K562 (cell line): ENCODE results near the gene GDNF. TPM values are rescaled to one million over a fixed set of nuclear protein-coding genes. Genes with fewer than 3 reads are reported as not detected.

Experiments used
- ATAC-seq: fragments of 200-7000 bp; cut with Tn5 transposase; 3 replicates; pipeline ENCODE4 v1.9.1; 2020; ENCODE audit warnings: moderate library complexity
- BruUV-seq: library from RNA; stranded (reverse); fragments of 400-500 nt; replicated peaks from 2 replicates; lab custom pipeline; 2021; lab: Mats Ljungman, UMichigan
- CTCF ChIA-PET: fragments of 300-600 bp; formaldehyde crosslinking; extraction: SDS; loops from one replicate; lab custom pipeline; 2021; ENCODE audit warnings: low intra/inter-chr PET ratio; lab: Yijun Ruan, JAX
- POLR2A ChIA-PET: fragments of 300-600, 350-650 bp; sonication (Branson Sonifier 250); formaldehyde crosslinking; extraction: SDS; loops from one replicate; lab custom pipeline; 2021; ENCODE audit warnings: antibody characterized with exemption, inconsistent platforms; lab: Yijun Ruan, JAX
- DNase-seq, 4 experiments: peaks; one replicate each; pipeline versions ENCODE4 v3.0.0 to v3.0.0-alpha.2; 2011 to 2018; ENCODE audit warnings: low spot score in 3 of 4, mixed read lengths in 3 of 4; ENCODE audit errors: extremely low read depth in 1 of 4
- FAIRE-seq: peaks from 2 replicates; lab custom pipeline; 2011; peaks lifted over from hg19 to GRCh38; lab: Jason Lieb, UNC
- H2AFZ ChIP-seq: 2 replicates; pipeline ENCODE4 v1.6.0; 2011; ENCODE audit warnings: low read depth, low read length, control low read depth, inconsistent platforms
- H3K27ac ChIP-seq: fragments of 200-600 bp; 3 replicates; pipeline ENCODE4 v1.8.0; 2011; ENCODE audit warnings: low read depth, mild to moderate bottlenecking, control low read depth, inconsistent platforms, low read length, moderate library complexity, mixed read lengths; ENCODE audit errors: extremely low read depth
- H3K27me3 ChIP-seq, 2 experiments: fragments of 300-600 bp in 1 of 2; 2 replicates in 1 of 2; 3 replicates in 1 of 2; pipeline versions ENCODE4 v1.6.0 to v1.8.0; 2011; ENCODE audit warnings: inconsistent platforms in 2 of 2, low read length in 2 of 2, mild to moderate bottlenecking in 1 of 2, mixed read lengths in 1 of 2, moderate library complexity in 1 of 2; ENCODE audit not compliant: control insufficient read depth in 2 of 2, insufficient read depth in 2 of 2
- H3K36me3 ChIP-seq: fragments of 300-600 bp; 3 replicates; pipeline ENCODE4 v1.8.0; 2011; ENCODE audit warnings: mild to moderate bottlenecking, low read length, inconsistent platforms; ENCODE audit not compliant: control insufficient read depth, insufficient read depth
- H3K4me1 ChIP-seq, 2 experiments: fragments of 200-600 bp in 1 of 2; replicated peaks in 1 of 2; 2 replicates in 1 of 2; 3 replicates in 1 of 2; pipeline versions ENCODE4 v1.5.1 to v1.8.0; 2011; ENCODE audit warnings: inconsistent platforms in 2 of 2, low read length in 2 of 2, mild to moderate bottlenecking in 1 of 2, mixed read lengths in 1 of 2, moderate library complexity in 1 of 2; ENCODE audit not compliant: control insufficient read depth in 2 of 2, insufficient read depth in 2 of 2
- H3K4me2 ChIP-seq: 2 replicates; pipeline ENCODE4 v1.6.1; 2011; ENCODE audit warnings: low read length, control low read depth, inconsistent platforms, mixed read lengths; ENCODE audit not compliant: insufficient read depth
- H3K4me3 ChIP-seq: fragments of 200-600 bp; sonication (generic), shearing (Covaris generic); 2 replicates; pipeline ENCODE4 v1.5.1; 2016; ENCODE audit warnings: control low read depth, inconsistent platforms
- H3K79me2 ChIP-seq: fragments of 200-600 bp; 3 replicates; pipeline ENCODE4 v1.8.0; 2011; ENCODE audit warnings: low read length, inconsistent platforms; ENCODE audit not compliant: control insufficient read depth, insufficient read depth
- H3K9ac ChIP-seq, 2 experiments: 2 replicates each; pipeline versions ENCODE4 v1.6.0 to v1.6.1; 2011; ENCODE audit warnings: low read depth in 2 of 2, low read length in 2 of 2, control low read depth in 1 of 2, inconsistent platforms in 1 of 2, mild to moderate bottlenecking in 1 of 2, mixed read lengths in 1 of 2; ENCODE audit not compliant: insufficient read depth in 1 of 2
- H3K9me1 ChIP-seq: one replicate; pipeline ENCODE4 v1.6.0; 2011; ENCODE audit warnings: inconsistent platforms, mild to moderate bottlenecking, low read length, moderate library complexity; ENCODE audit not compliant: control insufficient read depth, insufficient read depth
- H3K9me3 ChIP-seq: replicated peaks from 2 replicates; pipeline ENCODE4 v1.5.1; 2011; ENCODE audit warnings: low read depth, low read length, inconsistent platforms; ENCODE audit not compliant: control insufficient read depth, insufficient read depth
- H4K20me1 ChIP-seq: replicated peaks from 2 replicates; pipeline ENCODE4 v1.6.1; 2011; ENCODE audit warnings: low read length, inconsistent platforms, mixed read lengths; ENCODE audit not compliant: control insufficient read depth, insufficient read depth
- CEBPG ChIP-seq, 3 experiments: fragments of 200-800 bp in 1 of 3; sonication (Bioruptor generic) in 1 of 3; sonication (generic) in 1 of 3; formaldehyde crosslinking in 1 of 3; IDR thresholded peaks in 2 of 3; conservative IDR thresholded peaks in 1 of 3; 2 replicates each; pipeline versions ENCODE4 v1.6.1 to v1.8.0; 2016 to 2022; ENCODE audit warnings: missing compliant biosample characterization in 2 of 3, missing genetic modification characterization in 2 of 3, mild to moderate bottlenecking in 1 of 3, missing genetic modification reagents in 1 of 3
- CHD1 ChIP-seq: fragments of 200-600 bp; sonication (generic); IDR thresholded peaks from one replicate; pipeline ENCODE4 v1.6.1; 2012; ENCODE audit warnings: mild to moderate bottlenecking, moderate library complexity, low read length, inconsistent platforms
- CREB1 ChIP-seq, 2 experiments: sonication (generic) in 1 of 2; formaldehyde crosslinking in 1 of 2; IDR thresholded peaks; 2 replicates each; pipeline versions ENCODE4 v1.6.1 to v1.8.0; 2012 to 2022; ENCODE audit warnings: inconsistent platforms in 1 of 2, mild to moderate bottlenecking in 1 of 2, missing genetic modification reagents in 1 of 2, moderate library complexity in 1 of 2
- MCM7 ChIP-seq, 2 experiments: fragments of 450-650 bp; IDR thresholded peaks; 2 replicates each; pipeline ENCODE4 v1.6.1; 2016 to 2018
- MTA2 ChIP-seq: fragments of 450-650 bp; IDR thresholded peaks from 2 replicates; pipeline ENCODE4 v1.6.1; 2016; ENCODE audit warnings: low read depth
- PRMT5 ChIP-seq: sonication (generic); formaldehyde crosslinking; IDR thresholded peaks from 2 replicates; pipeline ENCODE4 v1.5.0; 2020; ENCODE audit warnings: missing genetic modification reagents
- RUNX1 ChIP-seq: sonication (generic); IDR thresholded peaks from 2 replicates; pipeline ENCODE4 v1.6.1; 2016; ENCODE audit warnings: antibody characterized with exemption, low read depth
- SIN3A ChIP-seq, 2 experiments: fragments of 150-350 bp in 1 of 2; IDR thresholded peaks; 2 replicates each; pipeline ENCODE4 v1.6.1; 2011 to 2016; ENCODE audit warnings: borderline replicate concordance in 2 of 2, low read depth in 2 of 2, low read length in 2 of 2, mild to moderate bottlenecking in 2 of 2, moderate library complexity in 2 of 2; ENCODE audit not compliant: control insufficient read depth in 1 of 2
- STAG1 ChIP-seq: sonication (generic); formaldehyde crosslinking; IDR thresholded peaks from 2 replicates; pipeline ENCODE4 v1.5.0; 2020; ENCODE audit warnings: missing genetic modification reagents, borderline replicate concordance
- TCF3 ChIP-seq: sonication (generic); formaldehyde crosslinking; IDR thresholded peaks from 2 replicates; pipeline ENCODE4 v1.4.0; 2020; ENCODE audit warnings: mild to moderate bottlenecking, missing genetic modification reagents
- ZKSCAN8 ChIP-seq: fragments of 200-800 bp; sonication (Bioruptor generic); IDR thresholded peaks from 2 replicates; pipeline ENCODE4 v1.6.1; 2016; ENCODE audit warnings: missing genetic modification characterization, missing compliant biosample characterization
- ZSCAN29 ChIP-seq: fragments of 450-650 bp; IDR thresholded peaks from 2 replicates; pipeline ENCODE4 v1.6.1; 2017
- WGBS: fragments of 100-300 bp; shearing (Covaris generic); methylation state at CpG from one replicate; pipeline ENCODE4 v1.1.6; 2016; ENCODE audit warnings: low coverage, mixed read lengths; ENCODE audit not compliant: insufficient coverage; ENCODE audit errors: missing lambda C conversion rate; 5-methylcytosine and 5-hydroxymethylcytosine counted together
- in situ Hi-C: fragments of 300-500 bp; cut with MboI; formaldehyde crosslinking; loops from 4 replicates; pipeline ENCODE4 v1.15.0; 2018; ENCODE audit warnings: inconsistent platforms, mixed read lengths
- intact Hi-C: fragments of 100-400 bp; cut with micrococcal nuclease; formaldehyde crosslinking; loops from 2 replicates; pipeline ENCODE4 v1.14.2; 2022
- polyA plus RNA-seq, 8 experiments: library from polyadenylated mRNA; depleted of rRNA in 4 of 8; stranded (reverse) in 5 of 8; unstranded in 3 of 8; fragments of >200 nt; fragmentation: Nextera tagmentation in 2 of 8; fragmentation: Illumina TruSeq in 1 of 8; extraction: Ambion mirVana in 2 of 8; extraction: Trizol in 1 of 8; gene quantifications; 2 replicates each; pipeline versions ENCODE4 v1.2.1 to v1.2.3, GENCODE V29; 2011 to 2014; ENCODE audit warnings: inconsistent platforms in 1 of 8, missing spikeins in 1 of 8
- total RNA-seq, 7 experiments: library from RNA; depleted of rRNA in 6 of 7; stranded (reverse); fragments of >200 nt in 6 of 7; fragmentation: Illumina TruSeq in 2 of 7; extraction: Trizol in 2 of 7; gene quantifications; 2 replicates each; pipeline versions ENCODE4 v1.2.1 to v1.2.3, GENCODE V29; 2011 to 2021; ENCODE audit warnings: low replicate concordance in 1 of 7
- TF ChIP-seq, protein P1 (sequence below): fragments of 450-650 bp; IDR thresholded peaks from 2 replicates; pipeline ENCODE4 v1.6.1; 2016; ENCODE audit warnings: borderline replicate concordance
- TF ChIP-seq, protein P2 (sequence below): fragments of 250-450 bp; sonication (Bioruptor Pico); IDR thresholded peaks from 2 replicates; pipeline ENCODE4 v1.8.0; 2022; ENCODE audit warnings: inconsistent platforms
- TF ChIP-seq, protein P3 (sequence below): fragments of 450-650 bp; IDR thresholded peaks from 2 replicates; pipeline ENCODE4 v1.6.1; 2016; ENCODE audit warnings: low read depth, mild to moderate bottlenecking, moderate library complexity

GDNF gene
- total and polyA plus RNA-seq, 9 of the 15 experiments (the other 6 are each of a cell fraction or from before 2014, with no cell fraction given): not detected

DNA sequence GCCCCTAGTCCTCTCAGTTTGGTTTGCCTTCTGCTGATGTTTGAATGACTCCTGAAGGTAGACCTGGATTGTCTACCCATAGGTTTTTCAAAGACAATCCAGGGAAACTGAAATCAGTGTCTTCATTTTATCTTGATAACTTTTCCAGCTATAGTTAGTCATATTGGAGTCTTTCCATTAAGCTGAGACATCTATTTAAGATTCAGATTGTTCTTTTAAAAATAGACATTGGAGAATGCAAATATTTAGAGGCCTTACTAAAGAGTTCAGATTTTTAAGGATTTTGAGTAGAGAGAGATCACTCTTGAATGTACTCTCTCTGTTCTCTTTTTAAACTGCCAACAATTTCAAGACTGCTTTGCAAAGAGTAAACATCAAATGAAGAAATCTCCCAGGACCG lies 69.1 kb downstream of the GDNF start:
- no peak for ATAC-seq
- Histone ChIP-seq H3K4me2 (no peak overlapping the region), H3K27ac (no peak overlapping the region)

DNA sequence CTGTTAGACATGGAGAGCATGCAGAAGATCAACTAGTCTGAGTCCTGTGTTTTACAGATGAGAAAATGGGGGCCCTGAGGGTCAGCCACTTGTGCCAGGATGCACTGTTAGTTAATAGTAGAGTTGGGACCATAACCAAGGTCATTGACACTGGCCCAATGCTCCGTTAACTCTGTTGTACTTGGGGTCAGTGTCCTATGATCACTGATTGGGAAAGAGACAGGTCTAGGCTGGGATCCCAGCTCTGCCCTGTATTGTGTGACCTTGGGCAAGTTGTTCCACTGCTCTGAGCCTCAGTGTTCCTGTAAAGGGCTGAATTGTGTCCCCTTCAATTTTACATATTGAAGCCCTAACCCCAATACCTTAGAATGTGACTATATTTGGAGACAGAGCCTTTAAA lies 70.0 kb downstream of the GDNF start:
- Histone ChIP-seq H3K4me1 (no peaks in the 10 kb centered on the region), H3K36me3 (no peaks in the 10 kb centered on the region), H3K27me3 (no peaks in the 10 kb centered on the region; a peak in 1 of 5 replicates), H3K9me1 (no peaks in the 10 kb centered on the region), H3K9me3 (0 out of 2 replicates have a peak, but pooled peaks cover 1% of the 10 kb centered on the region), H4K20me1 (no peaks in the 10 kb centered on the region), H2AFZ (no peak overlapping the region), H3K9ac (no peak overlapping the region), H3K4me3 (no peak overlapping the region), H3K79me2 (no peaks in the 10 kb centered on the region), H3K4me2 (no peak overlapping the region), H3K27ac (no peak overlapping the region)
- no peak for DNase-seq
- no peak for FAIRE-seq
- CTCF ChIA-PET: no interaction called here
- no peak for ATAC-seq
- BruUV-seq: no TSS peak
- WGBS: 0% methylated on average over 1 of the region's 1 CpG
- in situ Hi-C loops: no loop called here
- intact Hi-C loops: no loop called here
- POLR2A ChIA-PET: no interaction called here
- TF ChIP-seq ZSCAN29 (no peak), PRMT5 (CRISPR knock-in tag) (no peak), MTA2 (no peak)
- TF ChIP-seq, protein P1, sequence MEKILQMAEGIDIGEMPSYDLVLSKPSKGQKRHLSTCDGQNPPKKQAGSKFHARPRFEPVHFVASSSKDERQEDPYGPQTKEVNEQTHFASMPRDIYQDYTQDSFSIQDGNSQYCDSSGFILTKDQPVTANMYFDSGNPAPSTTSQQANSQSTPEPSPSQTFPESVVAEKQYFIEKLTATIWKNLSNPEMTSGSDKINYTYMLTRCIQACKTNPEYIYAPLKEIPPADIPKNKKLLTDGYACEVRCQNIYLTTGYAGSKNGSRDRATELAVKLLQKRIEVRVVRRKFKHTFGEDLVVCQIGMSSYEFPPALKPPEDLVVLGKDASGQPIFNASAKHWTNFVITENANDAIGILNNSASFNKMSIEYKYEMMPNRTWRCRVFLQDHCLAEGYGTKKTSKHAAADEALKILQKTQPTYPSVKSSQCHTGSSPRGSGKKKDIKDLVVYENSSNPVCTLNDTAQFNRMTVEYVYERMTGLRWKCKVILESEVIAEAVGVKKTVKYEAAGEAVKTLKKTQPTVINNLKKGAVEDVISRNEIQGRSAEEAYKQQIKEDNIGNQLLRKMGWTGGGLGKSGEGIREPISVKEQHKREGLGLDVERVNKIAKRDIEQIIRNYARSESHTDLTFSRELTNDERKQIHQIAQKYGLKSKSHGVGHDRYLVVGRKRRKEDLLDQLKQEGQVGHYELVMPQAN: no peak
- TF ChIP-seq, protein P2, sequence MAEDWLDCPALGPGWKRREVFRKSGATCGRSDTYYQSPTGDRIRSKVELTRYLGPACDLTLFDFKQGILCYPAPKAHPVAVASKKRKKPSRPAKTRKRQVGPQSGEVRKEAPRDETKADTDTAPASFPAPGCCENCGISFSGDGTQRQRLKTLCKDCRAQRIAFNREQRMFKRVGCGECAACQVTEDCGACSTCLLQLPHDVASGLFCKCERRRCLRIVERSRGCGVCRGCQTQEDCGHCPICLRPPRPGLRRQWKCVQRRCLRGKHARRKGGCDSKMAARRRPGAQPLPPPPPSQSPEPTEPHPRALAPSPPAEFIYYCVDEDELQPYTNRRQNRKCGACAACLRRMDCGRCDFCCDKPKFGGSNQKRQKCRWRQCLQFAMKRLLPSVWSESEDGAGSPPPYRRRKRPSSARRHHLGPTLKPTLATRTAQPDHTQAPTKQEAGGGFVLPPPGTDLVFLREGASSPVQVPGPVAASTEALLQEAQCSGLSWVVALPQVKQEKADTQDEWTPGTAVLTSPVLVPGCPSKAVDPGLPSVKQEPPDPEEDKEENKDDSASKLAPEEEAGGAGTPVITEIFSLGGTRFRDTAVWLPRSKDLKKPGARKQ (CRISPR knock-in tag): no peak

More for the DNA sequence above, 69.1 kb downstream of the GDNF start:
- ChIA-PET POLR2A (no interaction called here), CTCF (no interaction called here)
- H2AFZ ChIP-seq: no peak overlapping the region
- FAIRE-seq: no peak
- H3K27me3 ChIP-seq: no peaks in the 10 kb centered on the region; a peak in 1 of 5 replicates
- H3K4me1 ChIP-seq: no peaks in the 10 kb centered on the region
- H4K20me1 ChIP-seq: no peaks in the 10 kb centered on the region
- no TSS peak for BruUV-seq
- no peak for TF ChIP-seq CHD1
- TF ChIP-seq, protein P3, sequence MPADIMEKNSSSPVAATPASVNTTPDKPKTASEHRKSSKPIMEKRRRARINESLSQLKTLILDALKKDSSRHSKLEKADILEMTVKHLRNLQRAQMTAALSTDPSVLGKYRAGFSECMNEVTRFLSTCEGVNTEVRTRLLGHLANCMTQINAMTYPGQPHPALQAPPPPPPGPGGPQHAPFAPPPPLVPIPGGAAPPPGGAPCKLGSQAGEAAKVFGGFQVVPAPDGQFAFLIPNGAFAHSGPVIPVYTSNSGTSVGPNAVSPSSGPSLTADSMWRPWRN: no peak
- no peak for TF ChIP-seq TCF3 (CRISPR knock-in tag)
- TF ChIP-seq CEBPG (CRISPR knock-in tag; IDR thresholded peaks at IDR 0.05): no peak
- no peak for TF ChIP-seq CEBPG (tag; conservative IDR thresholded peaks at IDR 0.05 in 1 of 2, IDR thresholded peaks at IDR 0.05 in 1 of 2)
- no peak for TF ChIP-seq RUNX1
- TF ChIP-seq SIN3A (IDR thresholded peaks at IDR 0.05; ENCODE audit: borderline replicate concordance in 2 of 2, control insufficient read depth in 1 of 2, low read depth in 2 of 2, low read length in 2 of 2): no peak
- TF ChIP-seq CREB1 (IDR thresholded peaks at IDR 0.05): no peak
- TF ChIP-seq CREB1 (CRISPR knock-in tag; IDR thresholded peaks at IDR 0.05): no peak
- TF ChIP-seq STAG1: no peak
- TF ChIP-seq MCM7 (IDR thresholded peaks at IDR 0.05): no peak
- no peak for TF ChIP-seq ZKSCAN8
- WGBS: 0% methylated on average over 1 of the region's 1 CpG
- no peak overlapping the region for H3K9ac ChIP-seq
- no peaks in the 10 kb centered on the region for H3K79me2 ChIP-seq
- no peak overlapping the region for H3K4me3 ChIP-seq
- peaks cover 5% of the 10 kb centered on the region; the same call in 1 of the 2 replicates for H3K9me3 ChIP-seq
- H3K36me3 ChIP-seq: no peaks in the 10 kb centered on the region
- no peaks in the 10 kb centered on the region for H3K9me1 ChIP-seq
- in situ Hi-C loops (no loop called here), intact Hi-C loops (no loop called here)
- no peak for DNase-seq
